ENCODE measurements around the gene TGFB1I1.

TGFB1I1 gene

DNA sequence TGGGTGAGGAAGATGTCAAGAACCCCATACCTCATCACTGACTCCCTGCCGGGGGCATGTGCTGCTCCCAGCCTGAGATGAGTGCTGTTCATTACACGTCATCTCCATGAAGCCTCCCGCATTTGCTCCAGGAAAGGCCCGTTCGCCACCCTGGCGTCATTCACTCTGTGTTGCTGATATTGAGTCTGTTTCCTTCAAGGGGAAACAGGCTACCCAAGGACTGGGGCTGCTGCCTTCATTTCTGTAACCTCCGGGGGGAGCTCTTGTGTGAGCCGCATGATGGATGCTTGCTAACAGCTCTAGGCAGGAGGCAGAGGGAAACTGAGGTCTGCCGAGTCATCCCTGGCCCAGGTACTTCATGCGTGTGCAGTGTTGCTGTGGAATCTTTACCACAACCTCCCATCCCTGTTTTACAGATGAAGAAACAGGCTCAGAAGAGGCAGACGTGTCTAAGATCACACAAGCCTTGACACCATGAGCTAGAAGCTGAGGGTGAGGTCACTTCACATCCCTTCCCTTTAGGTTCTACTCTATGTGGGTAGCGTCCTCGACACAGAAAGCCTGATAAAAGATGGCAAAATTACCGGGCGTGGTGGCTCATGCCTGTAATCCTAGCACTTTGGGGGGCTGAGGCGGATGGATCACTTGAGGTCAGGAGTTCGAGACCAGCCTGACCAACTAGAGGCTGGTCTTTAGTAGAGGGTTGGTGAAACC lies 16.2 kb upstream of the TGFB1I1 start:
- Histone ChIP-seq H3K4me3 (ENCODE audit: low read length) (no peak overlapping the region), H3K4me1 (ENCODE audit: control insufficient read depth, low read depth, low read length) (peaks cover 20% of the 10 kb centered on the region), H3K9ac (ENCODE audit: low read length) (no peak overlapping the region), H3K27me3 (ENCODE audit: control insufficient read depth, insufficient read depth, low read length) (no peaks in the 10 kb centered on the region), H3K9me3 (ENCODE audit: control insufficient read depth, low read depth, low read length) (no peaks in the 10 kb centered on the region), H3K36me3 (ENCODE audit: control insufficient read depth, low read depth, low read length) (no peaks in the 10 kb centered on the region), H3K27ac (ENCODE audit: low read length) (no peak overlapping the region)

DNA sequence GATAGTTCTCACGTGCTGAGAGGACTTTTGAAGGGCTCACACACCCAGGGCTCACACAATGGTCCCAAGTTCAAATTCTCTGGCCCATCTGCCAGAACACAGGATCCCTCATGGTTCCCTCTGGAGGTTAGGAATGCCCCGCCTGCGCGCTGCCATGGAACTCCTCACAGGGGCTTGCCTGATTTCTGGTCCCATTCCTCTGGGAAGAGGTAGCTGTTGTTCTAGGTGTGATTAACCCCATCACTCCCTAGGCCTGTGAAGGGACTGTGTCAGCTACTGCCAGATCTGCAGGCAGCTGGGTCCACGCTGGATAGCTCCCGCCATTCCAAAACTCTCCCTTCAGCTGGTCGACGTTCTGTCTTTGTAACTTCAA lies 15.0 kb upstream of the TGFB1I1 start:
- Histone ChIP-seq H3K9me3 (ENCODE audit: control insufficient read depth, low read depth, low read length) (no peaks in the 10 kb centered on the region), H3K27ac (ENCODE audit: low read length) (no peak overlapping the region), H3K27me3 (ENCODE audit: control insufficient read depth, insufficient read depth, low read length) (no peaks in the 10 kb centered on the region), H3K4me3 (ENCODE audit: low read length) (no peak overlapping the region), H3K9ac (ENCODE audit: low read length) (no peak overlapping the region), H3K4me1 (ENCODE audit: control insufficient read depth, low read depth, low read length) (peaks cover 20% of the 10 kb centered on the region), H3K36me3 (ENCODE audit: control insufficient read depth, low read depth, low read length) (no peaks in the 10 kb centered on the region)

DNA sequence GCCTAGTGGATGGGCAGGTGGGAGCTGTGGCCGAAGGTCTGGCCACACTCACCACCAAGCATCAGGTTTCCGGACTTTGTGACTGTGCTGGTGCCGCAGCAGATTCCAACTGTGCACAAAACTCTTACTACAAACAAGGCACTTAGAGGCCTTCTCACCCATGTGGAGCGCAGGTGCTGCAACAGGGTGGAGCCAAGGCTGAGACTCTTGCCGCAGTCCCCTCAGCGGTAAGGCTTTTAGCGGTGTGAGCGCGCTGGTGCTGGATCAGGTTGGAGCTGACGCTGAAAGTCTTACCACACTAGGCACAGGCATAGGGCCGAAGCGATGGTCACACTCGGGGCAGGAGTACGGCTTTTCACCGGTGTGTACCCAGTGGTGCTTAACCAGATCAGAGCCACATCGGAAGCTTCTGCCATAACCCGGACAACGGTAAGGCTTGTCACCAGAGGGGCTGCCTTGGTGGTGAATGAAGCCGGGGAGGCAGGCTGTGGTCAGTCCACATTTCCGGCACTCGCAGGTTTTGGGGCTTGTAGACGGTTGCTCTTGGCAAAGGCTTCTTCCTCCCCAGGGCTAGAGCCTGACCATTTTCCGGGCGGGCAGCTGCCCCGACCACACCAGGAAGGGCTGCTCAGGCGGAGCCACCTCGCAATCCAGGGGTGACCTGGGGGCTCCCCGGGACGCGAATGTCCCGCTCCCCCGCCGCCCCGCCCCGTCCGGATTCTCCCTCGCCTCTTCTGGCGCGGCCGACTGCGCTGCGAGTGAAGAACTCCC lies 13.7 kb upstream of the TGFB1I1 start:
- H3K36me3 ChIP-seq (ENCODE audit: control insufficient read depth, low read depth, low read length) = no peaks in the 10 kb centered on the region
- peak overlapping the region; percentile 86 for H3K4me3 ChIP-seq (ENCODE audit: low read length)
- H3K4me1 ChIP-seq (ENCODE audit: control insufficient read depth, low read depth, low read length) = peaks cover 10% of the 10 kb centered on the region
- peak overlapping the region; percentile 90 for H3K9ac ChIP-seq (ENCODE audit: low read length)
- no peaks in the 10 kb centered on the region for H3K27me3 ChIP-seq (ENCODE audit: control insufficient read depth, insufficient read depth, low read length)
- no peaks in the 10 kb centered on the region for H3K9me3 ChIP-seq (ENCODE audit: control insufficient read depth, low read depth, low read length)
- no peak overlapping the region for H3K27ac ChIP-seq (ENCODE audit: low read length)

DNA sequence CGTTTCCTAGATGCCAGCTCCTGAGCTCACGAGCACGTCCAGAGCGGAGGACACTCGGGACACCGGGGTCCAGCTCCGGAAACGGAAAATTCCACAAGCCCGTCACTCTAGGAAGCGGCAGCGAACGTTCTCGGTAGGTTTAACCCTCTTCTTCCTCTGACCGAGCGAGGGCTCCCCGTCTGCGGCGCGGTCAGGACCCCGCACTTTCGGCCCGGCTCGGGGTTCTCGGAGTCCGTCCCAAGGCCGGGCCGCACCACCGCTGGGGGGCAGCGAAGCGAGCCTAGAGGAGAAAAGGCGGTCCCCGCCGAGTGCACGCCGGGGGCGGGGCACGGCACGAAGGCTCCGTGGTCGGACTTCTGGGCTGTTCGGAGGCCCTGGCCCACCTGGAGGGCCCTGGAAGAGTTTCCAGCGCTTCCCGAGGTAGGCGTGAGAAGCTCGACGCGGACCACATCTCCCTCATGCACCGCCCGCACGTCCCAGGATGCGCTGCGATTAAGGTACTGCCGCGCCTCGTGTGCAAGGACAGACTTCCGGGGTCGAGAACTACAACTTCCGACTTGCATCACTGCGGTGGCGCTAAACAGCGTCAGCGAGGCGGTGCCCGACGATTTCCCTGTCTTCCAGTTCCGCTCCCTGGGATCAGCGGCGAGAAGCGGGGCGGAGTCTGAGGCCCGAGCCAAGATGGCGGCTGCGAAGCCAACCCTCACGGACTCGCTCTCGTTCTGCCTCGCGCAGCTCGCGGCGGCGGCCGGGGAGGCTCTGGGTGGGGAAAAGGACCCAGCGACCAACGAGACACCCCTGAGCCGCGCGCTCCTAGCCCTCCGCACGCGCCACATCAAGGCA lies 12.9 kb upstream of the TGFB1I1 start, which contains the start of gene ARMC5:
TSS of gene ARMC5 (plus strand) at position 658 of the 843 bp plus-strand sequence. CDS start at position 682, 24 bp downstream.
- Histone ChIP-seq H3K36me3 (ENCODE audit: control insufficient read depth, low read depth, low read length) (no peaks in the 10 kb centered on the region), H3K9ac (ENCODE audit: low read length) (peak within 1 kb of the TSS; percentile 90), H3K27ac (ENCODE audit: low read length) (peak within 1 kb of the TSS; percentile 81), H3K27me3 (ENCODE audit: control insufficient read depth, insufficient read depth, low read length) (no peaks in the 10 kb centered on the region), H3K4me1 (ENCODE audit: control insufficient read depth, low read depth, low read length) (peaks cover 2% of the 10 kb centered on the region), H3K9me3 (ENCODE audit: control insufficient read depth, low read depth, low read length) (no peaks in the 10 kb centered on the region), H3K4me3 (ENCODE audit: low read length) (peak within 1 kb of the TSS; percentile 86)

DNA sequence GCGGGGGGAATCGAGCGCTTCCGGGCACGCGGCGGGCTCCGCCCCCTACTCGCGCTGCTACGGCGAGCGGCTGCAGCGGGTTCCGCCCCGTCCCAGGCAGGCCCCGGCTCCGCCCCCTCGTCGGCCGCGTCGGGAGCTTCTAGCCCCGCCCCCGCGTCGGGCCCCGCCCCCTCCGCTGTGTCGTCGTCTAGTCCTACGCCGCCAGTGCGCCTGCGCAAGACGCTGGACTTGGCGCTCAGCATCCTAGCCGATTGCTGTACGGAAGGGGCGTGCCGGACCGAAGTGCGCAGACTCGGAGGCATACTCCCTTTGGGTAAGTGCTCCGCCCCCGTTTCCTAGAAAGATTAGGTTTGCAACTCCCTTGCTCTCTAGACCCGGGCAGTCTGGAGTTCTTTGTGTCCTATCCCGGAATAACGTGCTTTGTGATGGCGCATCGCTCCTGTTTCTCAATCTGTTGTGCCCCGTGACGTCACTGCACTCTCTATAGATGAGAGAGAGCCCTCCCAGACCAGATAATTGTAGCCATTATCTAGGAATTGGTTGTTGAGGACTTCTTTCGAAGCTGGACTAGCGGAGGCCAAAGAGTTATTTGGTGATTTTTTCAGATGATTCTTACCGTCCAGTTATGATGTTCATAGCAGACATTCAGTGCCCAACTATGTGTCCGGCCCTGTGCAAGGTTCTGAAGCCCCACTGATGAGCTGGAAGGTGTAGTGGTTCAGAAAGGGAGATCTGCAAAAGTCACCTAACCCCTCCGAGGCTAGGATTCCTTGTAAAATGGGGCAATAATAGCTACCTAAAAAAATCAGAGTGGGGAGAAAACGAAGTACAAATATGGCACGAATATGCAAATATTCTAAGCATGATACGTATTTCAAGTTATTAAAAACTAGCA lies 12.0 kb upstream of the TGFB1I1 start:
- Histone ChIP-seq H3K9ac (ENCODE audit: low read length) (peak overlapping the region; percentile 90), H3K4me1 (ENCODE audit: control insufficient read depth, low read depth, low read length) (no peaks in the 10 kb centered on the region), H3K36me3 (ENCODE audit: control insufficient read depth, low read depth, low read length) (no peaks in the 10 kb centered on the region), H3K27ac (ENCODE audit: low read length) (peak overlapping the region; percentile 81), H3K27me3 (ENCODE audit: control insufficient read depth, insufficient read depth, low read length) (no peaks in the 10 kb centered on the region), H3K4me3 (ENCODE audit: low read length) (peak overlapping the region; percentile 86), H3K9me3 (ENCODE audit: control insufficient read depth, low read depth, low read length) (no peaks in the 10 kb centered on the region)

DNA sequence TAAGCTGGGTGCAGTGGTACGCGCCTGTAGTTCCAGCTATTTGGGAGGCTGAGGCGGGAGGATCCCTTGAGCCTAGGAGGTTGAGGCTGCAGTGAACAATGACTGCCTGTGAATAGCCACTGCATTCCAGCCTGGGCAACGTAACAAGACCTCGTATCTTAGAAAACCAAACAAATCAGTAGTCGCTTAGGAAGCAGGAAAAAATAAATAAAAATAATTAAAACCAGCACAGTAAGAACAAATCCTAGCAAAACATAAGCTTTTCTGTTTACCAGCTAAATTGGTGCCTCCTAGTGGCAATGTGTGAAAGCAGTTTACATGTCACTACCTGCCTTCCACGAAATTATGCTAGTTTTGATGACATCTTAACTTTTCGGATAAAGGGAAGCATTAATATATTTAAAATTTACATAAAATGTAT lies 11.4 kb upstream of the TGFB1I1 start:
- H3K27me3 ChIP-seq (ENCODE audit: control insufficient read depth, insufficient read depth, low read length) = no peaks in the 10 kb centered on the region
- H3K4me1 ChIP-seq (ENCODE audit: control insufficient read depth, low read depth, low read length) = no peaks in the 10 kb centered on the region
- H3K27ac ChIP-seq (ENCODE audit: low read length) = no peak overlapping the region
- peak overlapping the region; percentile 86 for H3K4me3 ChIP-seq (ENCODE audit: low read length)
- no peaks in the 10 kb centered on the region for H3K9me3 ChIP-seq (ENCODE audit: control insufficient read depth, low read depth, low read length)
- H3K36me3 ChIP-seq (ENCODE audit: control insufficient read depth, low read depth, low read length) = no peaks in the 10 kb centered on the region
- no peak overlapping the region for H3K9ac ChIP-seq (ENCODE audit: low read length)

DNA sequence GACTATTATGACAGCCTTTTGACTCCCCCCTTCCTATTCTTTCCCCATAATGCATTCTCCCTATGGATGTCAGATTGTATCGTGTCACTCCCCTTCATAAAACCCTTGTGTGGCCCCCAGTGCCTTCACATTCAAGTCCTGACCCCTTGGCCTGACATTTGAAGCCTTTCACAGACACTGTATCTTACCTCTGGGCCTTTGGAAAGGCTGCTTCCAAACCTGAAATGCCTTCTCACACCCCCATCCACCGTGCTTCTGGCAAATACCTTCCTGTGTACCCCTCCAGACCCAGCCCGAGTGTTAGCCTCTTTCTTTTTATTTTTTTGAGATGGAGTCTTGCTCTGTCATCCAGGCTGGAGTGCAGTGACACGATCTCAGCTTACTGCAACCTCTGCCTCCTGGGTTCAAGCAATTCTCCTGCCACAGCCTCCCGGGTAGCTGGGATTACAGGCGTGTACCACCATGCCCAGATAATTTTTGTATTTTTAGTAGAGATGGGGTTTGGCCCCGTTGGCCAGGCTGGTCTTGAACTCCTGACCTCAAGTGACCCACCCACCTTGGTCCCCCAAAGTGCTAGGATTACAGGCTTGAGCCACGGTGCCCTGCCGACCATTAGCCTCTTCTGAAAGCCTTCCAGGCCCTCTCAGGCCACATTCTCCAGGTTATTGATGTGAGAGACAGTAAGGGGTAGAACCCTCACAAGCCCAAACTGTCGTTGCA lies 10.6 kb upstream of the TGFB1I1 start:
- H3K27ac ChIP-seq (ENCODE audit: low read length) = no peak overlapping the region
- no peak overlapping the region for H3K9ac ChIP-seq (ENCODE audit: low read length)
- no peaks in the 10 kb centered on the region for H3K4me1 ChIP-seq (ENCODE audit: control insufficient read depth, low read depth, low read length)
- H3K4me3 ChIP-seq (ENCODE audit: low read length) = no peak overlapping the region
- H3K27me3 ChIP-seq (ENCODE audit: control insufficient read depth, insufficient read depth, low read length) = no peaks in the 10 kb centered on the region
- H3K36me3 ChIP-seq (ENCODE audit: control insufficient read depth, low read depth, low read length) = no peaks in the 10 kb centered on the region
- H3K9me3 ChIP-seq (ENCODE audit: control insufficient read depth, low read depth, low read length) = no peaks in the 10 kb centered on the region

DNA sequence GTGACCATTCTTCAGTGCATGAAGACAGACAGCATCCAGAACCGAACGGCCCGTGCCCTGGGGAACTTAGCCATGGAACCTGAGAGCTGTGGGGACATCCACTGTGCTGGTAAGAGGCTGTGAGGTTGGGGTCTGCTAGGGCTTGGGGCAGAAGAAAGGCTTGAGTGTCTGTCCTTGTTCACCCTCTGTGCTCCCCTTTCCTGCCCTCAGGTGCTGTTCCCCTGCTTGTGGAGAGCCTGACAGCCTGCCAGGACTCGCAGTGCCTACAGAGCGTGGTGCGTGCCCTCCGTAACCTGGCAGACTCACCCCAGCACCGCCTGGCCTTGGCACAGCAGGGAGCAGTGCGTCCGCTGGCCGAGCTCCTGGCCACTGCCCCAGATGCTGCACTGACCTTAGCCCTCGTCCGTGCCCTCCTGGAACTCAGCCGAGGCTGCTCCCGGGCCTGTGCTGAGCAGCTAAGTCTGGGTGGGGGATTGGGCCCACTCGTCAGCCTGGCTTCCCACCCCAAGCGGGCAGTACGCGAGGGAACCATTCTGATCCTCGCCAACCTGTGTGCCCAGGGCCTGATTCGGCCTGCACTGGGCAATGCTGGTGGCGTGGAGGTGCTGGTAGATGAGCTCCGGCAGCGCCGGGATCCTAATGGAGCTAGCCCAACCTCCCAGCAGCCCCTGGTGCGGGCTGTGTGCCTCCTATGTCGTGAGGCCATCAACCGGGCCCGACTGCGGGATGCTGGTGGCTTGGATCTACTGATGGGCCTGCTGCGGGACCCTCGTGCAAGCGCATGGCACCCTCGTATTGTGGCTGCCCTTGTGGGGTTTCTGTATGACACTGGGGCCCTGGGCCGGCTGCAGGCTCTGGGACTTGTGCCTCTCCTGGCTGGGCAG lies 9.8 kb upstream of the TGFB1I1 start:
- H3K4me3 ChIP-seq (ENCODE audit: low read length) = no peak overlapping the region
- H3K4me1 ChIP-seq (ENCODE audit: control insufficient read depth, low read depth, low read length) = no peaks in the 10 kb centered on the region
- no peaks in the 10 kb centered on the region for H3K36me3 ChIP-seq (ENCODE audit: control insufficient read depth, low read depth, low read length)
- H3K9me3 ChIP-seq (ENCODE audit: control insufficient read depth, low read depth, low read length) = no peaks in the 10 kb centered on the region
- H3K9ac ChIP-seq (ENCODE audit: low read length) = no peak overlapping the region
- no peak overlapping the region for H3K27ac ChIP-seq (ENCODE audit: low read length)
- no peaks in the 10 kb centered on the region for H3K27me3 ChIP-seq (ENCODE audit: control insufficient read depth, insufficient read depth, low read length)

DNA sequence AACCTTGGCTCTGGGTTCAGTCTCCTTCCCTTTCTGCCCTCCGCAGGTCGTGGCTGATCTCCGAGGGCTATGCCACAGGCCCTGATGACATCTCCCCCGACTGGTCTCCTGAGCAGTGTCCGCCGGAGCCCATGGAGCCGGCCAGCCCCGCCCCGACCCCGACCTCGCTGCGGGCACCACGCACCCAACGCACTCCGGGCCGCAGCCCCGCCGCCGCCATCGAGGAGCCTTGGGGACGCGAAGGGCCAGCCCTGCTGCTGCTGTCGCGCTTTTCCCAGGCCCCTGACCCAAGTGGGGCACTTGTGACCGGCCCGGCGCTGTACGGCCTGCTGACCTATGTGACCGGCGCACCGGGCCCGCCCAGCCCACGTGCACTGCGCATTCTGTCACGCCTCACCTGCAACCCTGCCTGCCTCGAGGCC lies 7.6 kb upstream of the TGFB1I1 start:
- Histone ChIP-seq H3K4me3 (ENCODE audit: low read length) (no peak overlapping the region), H3K36me3 (ENCODE audit: control insufficient read depth, low read depth, low read length) (no peaks in the 10 kb centered on the region), H3K9me3 (ENCODE audit: control insufficient read depth, low read depth, low read length) (no peaks in the 10 kb centered on the region), H3K9ac (ENCODE audit: low read length) (no peak overlapping the region), H3K4me1 (ENCODE audit: control insufficient read depth, low read depth, low read length) (no peaks in the 10 kb centered on the region), H3K27ac (ENCODE audit: low read length) (no peak overlapping the region), H3K27me3 (ENCODE audit: control insufficient read depth, insufficient read depth, low read length) (no peaks in the 10 kb centered on the region)

Data from iPS-18a (cell line).